ENCODE data around the gene KRT37. TPM values are rescaled to one million over a fixed set of nuclear protein-coding genes. Genes with fewer than 3 reads are reported as not detected.

KRT37 gene
- total RNA-seq, 1 donor from 2014 or later = not detected

DNA sequence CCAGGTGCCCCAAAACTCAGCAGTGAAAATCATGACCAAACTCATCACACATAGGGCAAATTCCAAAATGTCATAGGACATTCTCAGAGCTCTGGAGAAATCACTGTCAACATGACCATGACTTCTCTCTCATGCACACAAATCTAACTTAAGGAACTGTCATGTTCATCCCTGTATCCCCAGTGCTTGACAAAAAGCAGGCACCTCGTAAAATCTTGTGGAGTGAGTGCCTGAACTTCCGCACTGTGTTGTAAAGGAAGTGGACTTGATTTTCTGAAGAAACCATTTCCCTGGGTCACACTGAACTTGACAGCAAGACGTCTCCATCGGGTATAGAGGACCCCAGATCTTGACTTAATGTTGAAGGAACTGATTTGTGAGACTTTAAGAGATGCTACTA is 2.8 kb downstream of the KRT37 start:
- TF ChIP-seq, protein P1, sequence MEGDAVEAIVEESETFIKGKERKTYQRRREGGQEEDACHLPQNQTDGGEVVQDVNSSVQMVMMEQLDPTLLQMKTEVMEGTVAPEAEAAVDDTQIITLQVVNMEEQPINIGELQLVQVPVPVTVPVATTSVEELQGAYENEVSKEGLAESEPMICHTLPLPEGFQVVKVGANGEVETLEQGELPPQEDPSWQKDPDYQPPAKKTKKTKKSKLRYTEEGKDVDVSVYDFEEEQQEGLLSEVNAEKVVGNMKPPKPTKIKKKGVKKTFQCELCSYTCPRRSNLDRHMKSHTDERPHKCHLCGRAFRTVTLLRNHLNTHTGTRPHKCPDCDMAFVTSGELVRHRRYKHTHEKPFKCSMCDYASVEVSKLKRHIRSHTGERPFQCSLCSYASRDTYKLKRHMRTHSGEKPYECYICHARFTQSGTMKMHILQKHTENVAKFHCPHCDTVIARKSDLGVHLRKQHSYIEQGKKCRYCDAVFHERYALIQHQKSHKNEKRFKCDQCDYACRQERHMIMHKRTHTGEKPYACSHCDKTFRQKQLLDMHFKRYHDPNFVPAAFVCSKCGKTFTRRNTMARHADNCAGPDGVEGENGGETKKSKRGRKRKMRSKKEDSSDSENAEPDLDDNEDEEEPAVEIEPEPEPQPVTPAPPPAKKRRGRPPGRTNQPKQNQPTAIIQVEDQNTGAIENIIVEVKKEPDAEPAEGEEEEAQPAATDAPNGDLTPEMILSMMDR (IDR thresholded peaks at IDR 0.05) = no peak
- Mint-ChIP-seq H3K4me1 (ENCODE audit: unreplicated experiment) (peaks cover 13% of the 10 kb centered on the region), H3K27me3 (ENCODE audit: unreplicated experiment) (peaks cover 2% of the 10 kb centered on the region), H3K9me3 (ENCODE audit: unreplicated experiment) (no peaks in the 10 kb centered on the region), H3K27ac (ENCODE audit: unreplicated experiment) (no peak overlapping the region), H3K4me3 (ENCODE audit: unreplicated experiment) (no peak overlapping the region), H3K36me3 (ENCODE audit: unreplicated experiment) (no peaks in the 10 kb centered on the region)
- no peak for DNase-seq (ENCODE audit: extremely low spot score, unreplicated experiment)

DNA sequence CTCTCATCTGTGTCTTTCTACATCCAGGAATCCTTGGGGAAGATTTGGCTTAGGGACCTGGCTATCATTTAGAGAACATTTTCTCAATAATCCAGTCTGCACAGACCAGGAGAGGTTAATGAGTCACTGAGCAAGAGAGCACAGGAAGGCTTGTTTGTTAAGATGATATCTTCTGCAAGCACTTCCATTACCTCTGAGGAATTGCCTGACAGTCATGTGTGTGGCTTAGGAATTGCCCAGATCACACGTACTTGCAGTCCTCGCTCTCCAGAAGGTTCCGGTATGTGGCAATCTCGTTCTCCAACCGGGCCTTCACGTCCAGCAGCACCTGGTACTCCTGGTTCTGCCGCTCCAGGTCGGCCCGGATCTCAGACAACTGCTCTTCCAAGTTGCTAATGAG is 3.3 kb downstream of the KRT37 start:
- H3K4me1 Mint-ChIP-seq (ENCODE audit: unreplicated experiment) = peaks cover 17% of the 10 kb centered on the region
- H3K27me3 Mint-ChIP-seq (ENCODE audit: unreplicated experiment) = peaks cover 2% of the 10 kb centered on the region
- no peak overlapping the region for H3K4me3 Mint-ChIP-seq (ENCODE audit: unreplicated experiment)
- TF ChIP-seq, protein P1 (IDR thresholded peaks at IDR 0.05) = no peak
- no peaks in the 10 kb centered on the region for H3K9me3 Mint-ChIP-seq (ENCODE audit: unreplicated experiment)
- DNase-seq (ENCODE audit: extremely low spot score, unreplicated experiment) = no peak
- no peak overlapping the region for H3K27ac Mint-ChIP-seq (ENCODE audit: unreplicated experiment)
- no peaks in the 10 kb centered on the region for H3K36me3 Mint-ChIP-seq (ENCODE audit: unreplicated experiment)

DNA sequence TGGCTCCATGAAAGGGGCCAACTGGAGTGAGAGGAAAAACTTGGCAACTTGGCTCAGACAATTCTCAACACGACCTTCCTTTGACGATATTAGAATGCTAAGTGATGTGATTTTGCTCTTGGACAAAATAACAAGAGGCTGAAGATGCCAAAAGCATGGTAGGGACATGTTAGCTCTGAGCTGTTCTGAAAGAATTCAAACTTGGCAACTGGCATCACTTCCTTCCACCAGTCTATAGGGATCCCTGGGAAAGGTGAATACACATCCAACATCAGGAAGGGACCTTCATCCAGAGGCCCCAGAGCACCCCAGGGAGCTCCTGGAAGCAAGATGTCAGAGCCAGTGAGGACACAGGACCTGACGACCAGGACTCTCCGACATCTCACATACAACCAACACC is 4.3 kb downstream of the KRT37 start:
- DNase-seq (ENCODE audit: extremely low spot score, unreplicated experiment) = no peak
- Mint-ChIP-seq H3K27me3 (ENCODE audit: unreplicated experiment) (peaks cover 1% of the 10 kb centered on the region), H3K4me3 (ENCODE audit: unreplicated experiment) (no peak overlapping the region), H3K27ac (ENCODE audit: unreplicated experiment) (no peak overlapping the region), H3K36me3 (ENCODE audit: unreplicated experiment) (no peaks in the 10 kb centered on the region), H3K9me3 (ENCODE audit: unreplicated experiment) (no peaks in the 10 kb centered on the region), H3K4me1 (ENCODE audit: unreplicated experiment) (peaks cover 25% of the 10 kb centered on the region)
- TF ChIP-seq, protein P1 (IDR thresholded peaks at IDR 0.05) = no peak

DNA sequence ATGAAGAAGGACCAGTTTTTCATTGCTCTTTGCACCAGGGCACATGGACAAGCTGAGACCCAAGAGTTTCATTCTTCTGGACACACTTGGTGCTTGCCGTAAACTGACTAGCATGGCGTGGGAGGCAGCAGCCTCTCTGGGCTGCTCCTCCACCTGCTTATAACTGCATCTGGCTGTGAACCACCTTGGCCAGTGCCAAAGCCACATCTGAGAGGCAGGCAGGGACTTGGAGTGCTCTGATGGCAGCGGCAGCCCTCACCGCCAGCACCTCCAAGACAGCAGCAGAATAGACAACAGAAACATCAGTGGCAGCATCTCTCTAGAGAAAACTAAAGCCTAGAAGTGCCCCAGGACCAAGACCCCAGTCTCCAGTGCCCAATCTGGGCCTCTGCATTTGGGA is 4.7 kb downstream of the KRT37 start:
- Mint-ChIP-seq H3K4me1 (ENCODE audit: unreplicated experiment) (peaks cover 25% of the 10 kb centered on the region), H3K4me3 (ENCODE audit: unreplicated experiment) (no peak overlapping the region), H3K9me3 (ENCODE audit: unreplicated experiment) (no peaks in the 10 kb centered on the region), H3K27ac (ENCODE audit: unreplicated experiment) (no peak overlapping the region), H3K36me3 (ENCODE audit: unreplicated experiment) (no peaks in the 10 kb centered on the region), H3K27me3 (ENCODE audit: unreplicated experiment) (no peaks in the 10 kb centered on the region)
- DNase-seq (ENCODE audit: extremely low spot score, unreplicated experiment) = no peak
- TF ChIP-seq, protein P1 (IDR thresholded peaks at IDR 0.05) = no peak

DNA sequence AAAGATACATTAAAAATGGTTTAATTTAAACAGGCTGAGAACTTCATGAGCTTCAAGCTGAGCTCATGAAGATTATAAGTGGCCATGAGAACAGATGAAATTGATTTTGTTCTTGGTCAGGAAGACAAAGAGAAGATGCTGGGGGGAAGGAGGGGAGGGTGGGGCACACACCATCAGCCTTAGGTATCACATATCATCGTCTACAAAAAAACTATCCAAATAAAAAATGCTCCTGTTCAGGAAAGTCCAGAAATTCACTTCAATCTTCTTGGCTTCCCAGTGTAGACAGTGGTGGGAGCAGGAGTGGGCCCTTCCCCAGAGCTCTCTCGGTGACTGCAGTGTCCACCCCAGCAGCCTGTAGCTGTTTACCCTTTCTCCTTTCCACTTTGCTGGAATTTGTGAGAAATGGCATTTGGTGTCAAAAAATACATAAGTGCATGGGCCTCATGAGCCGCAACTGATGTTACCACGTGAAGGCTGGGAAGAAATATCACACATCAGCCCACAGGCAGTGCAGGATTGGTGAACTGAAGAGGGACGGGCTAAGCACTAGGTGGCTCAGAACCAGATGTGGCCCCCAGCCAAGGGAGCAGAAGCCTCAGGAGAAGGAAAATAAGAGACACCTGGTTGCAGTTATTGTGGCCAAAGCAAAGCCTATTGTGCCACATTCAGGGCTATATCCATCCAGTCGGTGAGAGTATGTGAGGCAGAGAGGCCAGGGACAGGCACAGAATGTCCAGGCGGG is 6.1 kb downstream of the KRT37 start:
- no peaks in the 10 kb centered on the region for H3K27me3 Mint-ChIP-seq (ENCODE audit: unreplicated experiment)
- H3K4me3 Mint-ChIP-seq (ENCODE audit: unreplicated experiment) = no peak overlapping the region
- TF ChIP-seq, protein P1 (IDR thresholded peaks at IDR 0.05) = no peak
- H3K9me3 Mint-ChIP-seq (ENCODE audit: unreplicated experiment) = no peaks in the 10 kb centered on the region
- H3K36me3 Mint-ChIP-seq (ENCODE audit: unreplicated experiment) = no peaks in the 10 kb centered on the region
- H3K4me1 Mint-ChIP-seq (ENCODE audit: unreplicated experiment) = peaks cover 25% of the 10 kb centered on the region
- no peak for DNase-seq (ENCODE audit: extremely low spot score, unreplicated experiment)
- no peak overlapping the region for H3K27ac Mint-ChIP-seq (ENCODE audit: unreplicated experiment)
